ENCODE measurements around the gene SNX19. TPM values are rescaled to one million over a fixed set of nuclear protein-coding genes. Genes with fewer than 3 reads are reported as not detected.

SNX19 gene
- total RNA-seq, 1 experiment from 2014 or later, result 34.4 TPM

DNA sequence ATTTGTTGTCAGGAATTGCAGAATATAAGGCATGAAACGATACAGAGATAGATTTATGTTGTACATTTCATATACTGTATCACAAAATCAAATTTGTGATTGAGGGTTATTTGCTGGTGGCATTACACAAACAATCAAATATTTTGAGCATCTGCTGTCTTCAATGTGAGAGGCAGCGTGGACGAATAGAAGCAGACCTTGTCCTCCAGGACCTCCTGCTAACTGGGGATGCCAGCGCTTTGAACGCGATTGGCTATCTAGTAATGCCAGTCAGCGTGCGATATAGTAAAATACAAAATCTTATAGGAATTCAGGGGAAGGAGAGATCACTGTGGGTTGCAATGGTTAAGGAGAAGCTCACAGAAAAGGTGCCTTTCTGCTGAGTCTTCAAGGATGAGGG is 631 bp upstream of the SNX19 start:
- 0 out of 7 replicates have a peak overlapping the region, but pooled peaks of 1 of the 3 experiments have one; percentile 14 for H3K27ac Mint-ChIP-seq
- no peak overlapping the region for H2BK5ac ChIP-seq (ENCODE audit: insufficient read length, low read length)
- no peak overlapping the region for H3K23ac ChIP-seq (ENCODE audit: insufficient read length, low read depth, low read length)
- H3K27ac ChIP-seq (ENCODE audit: insufficient read length, low read depth, low read length), result no peak overlapping the region
- H3K79me1 ChIP-seq (ENCODE audit: insufficient read depth, low read depth, low read length, poor library complexity, severe bottlenecking), result no peaks in the 10 kb centered on the region
- no peaks in the 10 kb centered on the region for H4K20me1 ChIP-seq (ENCODE audit: control insufficient read depth, insufficient read depth, insufficient read length)
- H3K4me2 ChIP-seq (ENCODE audit: insufficient read depth, insufficient read length, low read length), result peak overlapping the region; percentile 50
- no peak overlapping the region for H4K8ac ChIP-seq (replicated peaks; ENCODE audit: insufficient read length, low read depth, low read length)
- no peak overlapping the region for H3K4ac ChIP-seq (ENCODE audit: low read depth, low read length)
- H3K36me3 Mint-ChIP-seq (ENCODE audit: insufficient read depth in 1 of 3, low read depth in 3 of 3), result peaks cover 7 to 26% (median 24%) of the 10 kb centered on the region in 3 experiments; a peak in 6 of 7 replicates
- H2AFZ ChIP-seq (ENCODE audit: low read length), result peak overlapping the region; percentile 11
- no peak overlapping the region for H3K14ac ChIP-seq (ENCODE audit: insufficient read depth, low read length)
- TF ChIP-seq, protein P1, sequence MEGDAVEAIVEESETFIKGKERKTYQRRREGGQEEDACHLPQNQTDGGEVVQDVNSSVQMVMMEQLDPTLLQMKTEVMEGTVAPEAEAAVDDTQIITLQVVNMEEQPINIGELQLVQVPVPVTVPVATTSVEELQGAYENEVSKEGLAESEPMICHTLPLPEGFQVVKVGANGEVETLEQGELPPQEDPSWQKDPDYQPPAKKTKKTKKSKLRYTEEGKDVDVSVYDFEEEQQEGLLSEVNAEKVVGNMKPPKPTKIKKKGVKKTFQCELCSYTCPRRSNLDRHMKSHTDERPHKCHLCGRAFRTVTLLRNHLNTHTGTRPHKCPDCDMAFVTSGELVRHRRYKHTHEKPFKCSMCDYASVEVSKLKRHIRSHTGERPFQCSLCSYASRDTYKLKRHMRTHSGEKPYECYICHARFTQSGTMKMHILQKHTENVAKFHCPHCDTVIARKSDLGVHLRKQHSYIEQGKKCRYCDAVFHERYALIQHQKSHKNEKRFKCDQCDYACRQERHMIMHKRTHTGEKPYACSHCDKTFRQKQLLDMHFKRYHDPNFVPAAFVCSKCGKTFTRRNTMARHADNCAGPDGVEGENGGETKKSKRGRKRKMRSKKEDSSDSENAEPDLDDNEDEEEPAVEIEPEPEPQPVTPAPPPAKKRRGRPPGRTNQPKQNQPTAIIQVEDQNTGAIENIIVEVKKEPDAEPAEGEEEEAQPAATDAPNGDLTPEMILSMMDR (conservative IDR thresholded peaks at IDR 0.05), result no peak
- H2BK120ac ChIP-seq (ENCODE audit: low read depth, low read length, poor library complexity, severe bottlenecking), result no peak overlapping the region
- H2BK15ac ChIP-seq (ENCODE audit: low read depth, low read length), result no peak overlapping the region
- H3K27me3 ChIP-seq (ENCODE audit: insufficient read depth, low read length), result no peaks in the 10 kb centered on the region; the same call in 1 of the 2 replicates
- peaks cover 0 to 3% of the 10 kb centered on the region in 2 experiments; a peak in 2 of 5 replicates for H3K9me3 Mint-ChIP-seq
- no peaks in the 10 kb centered on the region; the same call in 1 of the 2 replicates for H3K79me2 ChIP-seq (ENCODE audit: insufficient read depth, low read length)
- no peak overlapping the region for H3K18ac ChIP-seq (ENCODE audit: insufficient read length, low read depth, low read length)
- H3K9me3 ChIP-seq (ENCODE audit: control insufficient read depth, low read depth, low read length), result no peaks in the 10 kb centered on the region
- no peak overlapping the region for H4K5ac ChIP-seq (ENCODE audit: insufficient read length, low read depth, low read length)
- H3T11ph ChIP-seq (ENCODE audit: low read length), result no peak overlapping the region
- H3K9ac ChIP-seq (ENCODE audit: extremely low read depth, insufficient read length, low read length), result no peak overlapping the region
- no peak overlapping the region for H3K56ac ChIP-seq (ENCODE audit: insufficient read length, low read depth, low read length)
- H4K91ac ChIP-seq (ENCODE audit: insufficient read length, low read depth, low read length), result no peak overlapping the region
- H3K23me2 ChIP-seq (ENCODE audit: insufficient read length, low read depth, low read length, poor library complexity, severe bottlenecking), result peaks cover 8% of the 10 kb centered on the region
- no peak overlapping the region for H2BK12ac ChIP-seq (ENCODE audit: insufficient read length, low read depth, low read length)
- H3K4me3 Mint-ChIP-seq, result peak overlapping the region; percentile 79 to 84
- H3K4me1 Mint-ChIP-seq, result peaks cover 35 to 39% of the 10 kb centered on the region in 2 experiments
- H3K27me3 Mint-ChIP-seq (ENCODE audit: low read depth), result peaks cover 25% of the 10 kb centered on the region
- H2AK5ac ChIP-seq (ENCODE audit: insufficient read length, low read length), result no peak overlapping the region
- no CpG with 5 or more reads among the region's 8 CpGs for WGBS (ENCODE audit: extremely low coverage, insufficient read length, low lambda C conversion rate)
- no peak for DNase-seq
- H3K4me1 ChIP-seq (ENCODE audit: insufficient read depth, low read length), result peaks cover 5% of the 10 kb centered on the region; the same call in 1 of the 2 replicates
- no peak overlapping the region for H2BK20ac ChIP-seq (ENCODE audit: low read depth, low read length, poor library complexity, severe bottlenecking)

All from H9 (cell line).